Stomach (tissue), 4 donors: Measurements from ENCODE around the gene GPX8.

Experiments used
- CTCF ChIP-seq, 7 experiments: fragments of 450-650 bp in 4 of 7; fragments of 200-600 bp in 3 of 7; sonication (generic) in 3 of 7; IDR thresholded peaks; one replicate each; pipeline ENCODE4 v1.5.1; 2016 to 2019; ENCODE audit warnings: antibody characterized with exemption in 7 of 7, control low read depth in 2 of 7, mild to moderate bottlenecking in 1 of 7
- EP300 ChIP-seq: sonication (generic); formaldehyde crosslinking; IDR thresholded peaks from one replicate; pipeline ENCODE4 v1.6.1; 2017; ENCODE audit warnings: antibody characterized with exemption
- POLR2AphosphoS5 ChIP-seq, 3 donors: sonication (generic); formaldehyde crosslinking; IDR thresholded peaks; one replicate each; pipeline ENCODE4 v1.6.1; 2016; ENCODE audit warnings: antibody characterized with exemption in 3 of 3

- no peak for TF ChIP-seq EP300
- TF ChIP-seq CTCF (IDR thresholded peaks at IDR 0.05) = no peak
- TF ChIP-seq POLR2AphosphoS5 (IDR thresholded peaks at IDR 0.05) = no peak
Observed at GRCh38 chr5:55211184-55211874, 51.4 kb downstream of the GPX8 start.
